CD4-positive, alpha-beta T cell treated with Interleukin-6 at 100 ng/mL for 8 hours (primary cell): Measurements from ENCODE around the gene B9D1.

Source experiments
- DNase-seq: peaks from one replicate; pipeline ENCODE4 v3.0.0-alpha.2; 2020; ENCODE audit warnings: mixed read lengths, low spot score

B9D1 gene, protein sequence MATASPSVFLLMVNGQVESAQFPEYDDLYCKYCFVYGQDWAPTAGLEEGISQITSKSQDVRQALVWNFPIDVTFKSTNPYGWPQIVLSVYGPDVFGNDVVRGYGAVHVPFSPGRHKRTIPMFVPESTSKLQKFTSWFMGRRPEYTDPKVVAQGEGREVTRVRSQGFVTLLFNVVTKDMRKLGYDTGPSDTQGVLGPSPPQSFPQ

DNA sequence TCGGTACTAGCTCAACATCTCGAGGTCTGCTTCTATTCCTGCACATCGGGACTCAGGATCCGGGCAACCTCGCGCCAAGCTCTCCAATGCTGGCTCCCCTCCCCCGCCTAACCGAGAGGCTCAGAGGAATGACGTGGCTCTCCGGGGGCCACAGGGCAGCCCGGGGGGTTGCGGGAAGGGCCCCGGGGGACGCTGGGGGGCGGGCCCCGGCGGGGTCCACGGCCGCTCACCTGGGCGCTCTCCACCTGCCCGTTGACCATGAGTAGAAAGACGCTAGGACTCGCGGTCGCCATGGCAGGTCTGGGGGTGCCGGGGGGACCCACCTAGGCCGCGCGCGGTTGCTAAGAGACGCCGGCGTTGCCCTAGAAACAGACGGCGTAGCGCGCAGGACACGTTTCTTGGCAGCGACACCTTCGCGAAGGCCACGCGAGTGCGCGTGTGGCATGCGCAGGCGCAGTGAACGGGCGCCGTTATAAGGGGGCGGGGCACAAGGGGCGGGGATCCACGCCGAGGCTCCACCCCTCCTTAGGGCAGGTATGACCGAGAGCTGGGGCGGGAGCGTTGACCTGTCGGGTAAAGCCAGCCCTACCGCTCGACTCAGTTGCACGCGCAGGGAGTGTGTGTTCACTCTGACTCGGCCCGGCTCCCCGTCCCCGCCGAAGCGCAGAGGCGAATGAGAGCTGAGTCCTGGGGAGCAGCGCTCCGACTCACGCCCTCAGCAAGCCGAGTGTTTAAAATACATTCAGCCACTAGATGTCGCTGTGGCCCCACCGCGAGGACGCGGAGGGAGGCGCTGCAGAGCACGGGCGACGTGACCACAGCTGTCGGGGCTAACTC, at the start of gene B9D1:
Gene B9D1 (minus strand): TSS at position 447 of the 837 bp plus-strand sequence. CDS start 154 bp downstream, at position 293.
- peak; percentile 92 for DNase-seq

DNA sequence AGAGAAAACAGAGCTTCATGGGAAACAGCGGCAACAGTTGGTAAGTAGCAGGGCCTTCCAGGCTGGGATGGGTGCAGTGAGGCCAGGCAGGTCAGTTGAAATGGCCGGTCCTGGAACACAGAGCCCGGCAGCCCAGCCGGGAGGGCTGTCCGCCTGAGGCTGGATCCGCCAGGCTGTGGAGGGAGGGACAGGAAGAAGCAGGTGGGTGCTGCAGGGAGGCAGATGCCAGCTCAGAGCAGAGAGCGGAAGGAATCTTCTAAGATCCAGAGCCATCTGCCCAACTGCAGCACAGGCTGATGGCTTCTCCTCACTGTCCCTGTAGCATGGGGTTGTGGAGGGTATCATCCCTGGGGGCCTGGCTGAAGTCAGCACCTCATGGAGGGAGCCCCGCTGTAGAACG, 49.1 kb upstream of the B9D1 start:
- DNase-seq: no peak

DNA sequence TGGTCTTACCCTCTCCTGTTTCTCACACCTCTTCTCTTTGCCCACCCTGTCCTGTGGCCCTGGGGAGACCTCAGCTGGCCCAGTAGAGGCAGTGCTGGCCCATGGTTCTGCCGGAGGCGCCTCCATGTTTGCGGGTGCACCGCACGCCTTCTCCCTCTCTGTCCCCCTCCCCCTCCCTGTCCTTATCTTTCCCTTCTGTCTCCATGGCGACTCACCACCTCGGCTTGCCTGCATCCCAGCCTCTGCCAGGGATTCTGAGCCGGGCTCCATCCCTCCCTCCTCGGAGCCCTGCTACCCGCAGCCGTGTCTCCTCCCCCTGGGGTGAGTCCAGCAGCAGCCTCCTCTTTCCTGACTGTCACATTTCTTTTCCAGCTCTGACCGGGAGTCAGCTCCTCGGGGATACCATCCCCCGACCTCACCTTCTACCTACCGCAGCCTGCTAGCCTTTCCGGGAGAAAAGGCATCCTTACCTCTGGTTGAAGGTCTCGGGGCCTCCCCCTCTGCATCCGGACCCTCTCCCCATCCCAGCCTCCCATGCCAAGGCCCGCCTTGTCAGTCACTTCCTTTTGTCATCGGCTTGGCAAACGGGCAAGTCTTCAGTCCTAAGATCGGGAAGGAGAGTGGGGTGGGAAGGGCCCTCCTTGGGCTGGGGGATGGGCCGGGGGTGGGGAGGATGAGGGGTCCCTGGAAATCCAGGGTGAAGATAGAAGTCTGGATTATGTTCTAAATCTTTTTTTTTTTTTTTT, 48.5 kb upstream of the B9D1 start, which contains the start of gene RNF112:
Gene RNF112 (plus strand): TSS at position 358 of the 746 bp plus-strand sequence. CDS start 177 bp downstream, at position 535.
- no peak for DNase-seq

DNA sequence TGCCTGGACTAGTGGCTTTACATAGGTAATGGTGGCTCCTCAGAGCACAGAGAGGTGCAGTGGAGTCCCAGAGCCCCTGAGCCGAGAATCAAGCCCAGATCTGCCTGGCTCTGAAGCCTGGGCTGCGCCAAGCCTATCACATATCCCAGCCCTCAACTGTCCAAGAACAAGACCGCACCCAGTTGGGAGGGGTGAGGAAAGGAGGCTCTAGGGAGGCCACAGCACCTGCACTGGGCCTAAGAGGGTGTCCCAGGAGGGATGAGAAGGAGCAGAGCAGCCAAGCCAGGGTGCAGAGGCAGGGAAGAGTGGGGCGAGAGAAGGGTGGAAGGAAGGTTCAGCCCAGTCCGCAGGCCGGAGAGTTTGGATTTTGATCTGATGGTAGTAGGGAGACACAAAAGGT, 47.6 kb upstream of the B9D1 start:
- DNase-seq: no peak

DNA sequence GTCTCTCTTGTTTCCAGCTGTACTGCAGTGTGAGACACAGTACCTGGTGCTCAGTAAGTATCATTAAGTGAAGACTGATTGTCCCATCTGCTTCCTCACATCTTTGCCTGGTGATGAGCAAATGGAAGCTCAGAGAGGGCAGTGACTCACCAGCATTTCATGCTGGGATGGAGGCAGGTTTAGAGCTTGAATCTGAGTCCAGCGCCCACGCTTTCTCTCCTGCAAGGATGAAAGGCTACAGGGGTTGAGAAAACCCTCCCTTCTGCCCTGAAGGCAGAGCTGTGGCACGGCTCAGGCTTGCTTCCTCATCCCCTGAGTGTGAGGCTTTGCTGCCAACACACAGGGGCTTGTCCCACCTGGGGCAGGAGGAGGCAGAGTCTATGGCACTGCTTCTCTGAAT, 47.0 kb upstream of the B9D1 start:
- DNase-seq: no peak

DNA sequence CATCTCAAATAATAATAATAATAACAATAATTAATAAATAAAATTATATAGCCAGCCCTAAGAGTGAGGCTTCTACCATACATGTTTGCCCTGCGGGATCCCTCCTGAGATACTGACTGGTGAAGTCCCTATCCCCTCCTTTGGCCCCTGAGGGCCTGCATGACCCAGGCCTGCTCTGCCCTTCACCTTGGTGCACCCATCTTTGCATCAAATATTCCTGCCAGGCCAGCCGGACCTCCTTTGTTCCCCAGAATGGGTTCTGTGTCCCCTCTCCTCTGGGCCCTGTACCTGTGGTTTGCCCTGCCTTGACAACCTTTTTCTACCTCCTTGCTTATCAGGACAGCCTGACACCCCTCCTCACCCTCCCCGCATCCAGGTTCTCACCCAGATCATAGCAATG, 46.5 kb upstream of the B9D1 start:
- no peak for DNase-seq

DNA sequence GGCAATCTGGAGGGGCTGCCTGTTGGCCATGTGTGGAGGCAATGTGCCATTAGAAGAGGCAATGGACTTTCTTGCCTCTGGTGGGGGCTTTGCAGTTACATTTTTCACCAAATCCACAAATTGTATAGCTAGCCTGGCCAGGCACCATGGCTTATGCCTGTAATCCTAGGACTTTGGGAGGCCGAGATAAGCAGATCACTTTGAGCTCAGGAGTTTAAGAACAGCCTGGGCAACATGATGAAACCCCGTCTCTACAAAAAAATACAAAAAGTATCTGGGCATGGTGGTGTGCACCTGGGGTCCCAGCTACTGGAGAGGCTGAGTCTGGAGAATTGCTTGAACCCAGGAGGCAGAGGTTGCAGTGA, 45.8 kb upstream of the B9D1 start:
- DNase-seq: no peak

DNA sequence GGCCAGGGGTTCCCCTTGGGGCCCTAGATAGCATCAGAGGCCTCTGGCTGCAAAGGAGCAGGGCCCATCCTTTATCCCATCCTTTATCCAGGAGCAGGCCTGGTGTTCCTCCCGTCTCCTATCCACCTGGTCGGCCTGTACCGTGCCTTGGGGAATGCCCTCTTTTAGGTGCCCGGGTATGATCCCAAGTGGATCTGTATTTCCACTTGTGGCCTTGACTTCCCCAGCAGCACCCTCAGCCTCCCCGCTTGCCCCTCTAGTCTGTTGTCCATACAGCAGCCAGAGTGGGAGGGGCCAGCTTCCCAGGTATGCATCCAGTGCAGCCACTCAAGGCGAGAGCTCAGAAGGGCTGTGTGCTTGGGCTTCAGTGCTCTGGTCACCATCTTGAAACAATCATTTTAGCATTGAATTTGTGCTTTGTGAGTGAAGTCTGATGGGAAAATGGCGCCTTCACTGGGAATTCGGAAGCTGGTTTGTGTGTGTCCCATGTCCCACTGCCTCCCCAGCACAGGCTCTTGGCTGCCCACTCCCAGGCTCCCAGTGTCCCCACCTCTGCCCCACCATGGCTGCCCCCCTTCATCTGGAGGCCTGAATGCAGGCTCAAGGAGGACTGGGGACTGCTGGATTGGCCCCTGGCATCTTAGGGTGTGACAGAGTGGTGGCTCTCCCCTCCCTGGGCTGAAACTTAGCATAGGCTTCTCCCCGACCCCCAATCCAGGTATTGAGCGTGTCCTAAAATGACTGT, 45.2 kb upstream of the B9D1 start:
- DNase-seq: no peak

DNA sequence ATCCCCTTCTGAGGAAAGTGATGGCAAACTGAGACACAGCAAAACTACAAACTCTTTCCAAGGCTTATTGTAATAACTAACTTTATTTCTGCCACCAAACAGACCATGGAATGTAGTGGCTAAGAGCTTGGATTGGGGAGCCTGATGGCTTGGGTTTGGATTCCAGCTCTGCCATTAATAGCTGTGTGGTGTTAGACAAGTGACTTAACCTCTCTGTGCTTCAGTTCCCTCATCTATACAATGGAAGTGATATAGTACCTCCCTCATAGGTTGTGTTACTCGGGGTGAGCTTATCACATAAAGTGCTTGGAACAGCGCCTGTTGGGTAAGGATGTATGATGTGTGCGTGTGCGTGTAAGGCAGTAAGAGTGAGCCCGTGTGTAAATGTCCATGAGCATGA, 42.6 kb upstream of the B9D1 start:
- DNase-seq: no peak

DNA sequence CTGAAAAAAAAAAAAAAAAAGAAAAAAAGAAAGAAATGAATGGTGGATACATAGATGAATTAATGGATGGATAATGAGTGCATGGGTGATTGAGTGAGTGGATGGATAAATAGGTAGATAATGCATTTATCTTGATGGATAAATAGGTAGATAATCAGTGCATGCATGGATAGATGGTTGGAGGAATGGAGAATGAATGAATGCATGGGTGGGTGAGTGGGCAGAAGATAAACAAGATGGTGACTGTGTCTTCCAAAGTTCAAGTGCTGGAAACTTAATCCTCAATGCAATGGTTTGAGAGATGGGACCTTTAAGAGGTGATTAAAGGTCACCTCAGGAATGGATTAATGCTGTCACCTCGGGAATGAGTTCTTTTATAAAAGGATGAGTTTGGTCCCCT, 41.7 kb upstream of the B9D1 start:
- DNase-seq: no peak

DNA sequence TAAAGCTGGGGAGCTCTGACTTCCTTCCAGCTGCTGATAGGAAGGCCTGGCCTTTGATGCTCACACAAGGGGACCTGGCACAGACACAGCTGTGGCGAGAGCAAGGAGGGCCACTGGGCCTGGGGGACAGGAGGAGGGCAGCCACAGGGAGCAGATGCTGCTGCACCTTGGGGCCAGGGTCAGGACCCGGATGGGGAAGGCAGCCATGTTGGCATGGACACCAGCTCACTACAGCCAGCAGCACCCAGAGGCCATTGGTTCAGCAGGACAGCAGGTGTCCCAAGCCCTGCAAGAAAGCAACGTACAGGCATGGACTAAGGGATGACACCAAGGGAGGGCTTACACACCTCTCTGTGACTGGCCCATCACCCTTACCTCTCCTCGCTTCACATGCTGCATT, 40.5 kb upstream of the B9D1 start:
- DNase-seq: no peak

DNA sequence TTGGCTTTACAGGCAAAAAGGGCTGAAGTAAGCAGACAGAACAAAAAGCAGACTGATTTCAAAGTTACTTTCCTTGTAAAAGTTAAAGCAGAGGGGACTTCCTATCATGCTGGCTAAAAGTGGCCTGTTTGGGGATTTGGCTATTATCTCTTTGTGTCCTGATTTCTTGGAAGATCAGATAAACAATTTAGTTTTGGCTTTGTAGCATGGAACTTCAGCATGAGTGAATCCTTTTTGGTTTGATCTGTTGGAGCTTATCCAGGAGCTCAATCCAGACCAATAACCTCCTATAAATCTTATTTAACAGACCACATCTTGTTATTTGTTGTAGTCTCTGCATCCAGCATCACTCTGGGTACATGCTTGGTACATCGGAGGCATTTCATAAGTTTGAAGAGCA, 39.6 kb upstream of the B9D1 start:
- DNase-seq: no peak

DNA sequence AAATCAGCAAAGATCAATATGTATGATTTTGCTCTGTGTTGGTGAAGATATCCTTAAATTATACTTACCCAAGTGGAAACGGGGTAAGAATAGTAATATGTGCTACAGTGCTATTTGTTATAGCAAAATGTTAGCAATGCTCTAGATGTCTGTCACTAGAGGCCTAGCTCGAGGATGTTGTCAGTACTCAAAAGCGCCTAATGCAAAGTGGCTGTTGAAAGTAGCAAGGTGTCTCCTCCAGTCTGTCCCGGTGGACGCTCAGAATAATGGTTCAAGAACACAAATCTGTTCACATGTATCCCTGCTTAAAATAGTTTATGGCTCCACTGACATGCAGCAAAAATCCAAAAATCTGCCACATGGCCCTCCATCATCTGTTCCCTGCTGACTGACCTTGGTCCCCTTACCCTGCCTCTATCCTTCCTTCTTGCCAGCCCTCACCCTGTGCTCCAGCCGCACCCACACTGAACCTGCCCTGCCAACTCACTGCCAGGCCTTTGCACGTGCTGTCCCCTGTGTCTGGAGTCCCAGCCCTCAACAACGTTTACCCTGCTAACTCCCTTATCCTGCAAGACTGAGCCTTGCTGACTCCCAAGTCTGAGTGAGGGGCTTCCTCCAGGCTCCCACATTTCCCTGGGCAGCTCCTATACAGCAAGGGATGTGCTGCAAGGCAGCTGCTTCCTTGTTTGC, 38.9 kb upstream of the B9D1 start:
- no peak for DNase-seq

DNA sequence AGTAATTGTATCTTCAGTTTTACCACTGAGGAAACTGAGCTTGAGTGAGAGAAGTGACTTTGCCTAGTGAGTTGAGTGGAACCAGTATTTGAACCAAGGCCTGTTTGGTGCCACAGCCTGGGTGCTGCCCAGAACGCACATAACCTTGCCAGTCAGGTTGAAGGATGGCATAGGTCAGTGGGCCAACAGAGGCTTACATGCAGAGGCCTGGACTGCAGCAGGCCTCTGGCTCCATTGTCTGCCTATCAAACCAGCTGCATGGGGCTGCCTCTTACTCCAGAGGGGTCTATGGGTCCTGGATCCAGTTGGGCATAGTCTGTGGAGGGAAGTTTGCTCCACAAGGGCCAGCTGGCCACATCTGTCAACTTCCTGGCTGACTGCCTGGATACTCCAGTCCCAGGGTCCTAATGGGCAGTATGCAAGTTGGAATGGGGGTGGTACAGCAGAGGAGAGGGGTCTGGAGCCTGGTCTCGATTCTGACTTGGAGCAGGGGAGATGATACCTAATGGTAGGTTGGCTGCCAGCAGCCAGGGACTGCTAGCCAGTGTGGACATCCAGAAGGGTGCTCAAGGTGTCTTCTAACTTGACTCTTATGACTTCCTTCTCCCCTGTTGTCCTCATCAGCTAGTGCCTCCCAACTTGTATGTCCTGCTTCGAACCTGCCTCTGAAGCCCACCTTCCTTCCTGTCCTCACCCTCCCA, 37.4 kb upstream of the B9D1 start:
- no peak for DNase-seq

DNA sequence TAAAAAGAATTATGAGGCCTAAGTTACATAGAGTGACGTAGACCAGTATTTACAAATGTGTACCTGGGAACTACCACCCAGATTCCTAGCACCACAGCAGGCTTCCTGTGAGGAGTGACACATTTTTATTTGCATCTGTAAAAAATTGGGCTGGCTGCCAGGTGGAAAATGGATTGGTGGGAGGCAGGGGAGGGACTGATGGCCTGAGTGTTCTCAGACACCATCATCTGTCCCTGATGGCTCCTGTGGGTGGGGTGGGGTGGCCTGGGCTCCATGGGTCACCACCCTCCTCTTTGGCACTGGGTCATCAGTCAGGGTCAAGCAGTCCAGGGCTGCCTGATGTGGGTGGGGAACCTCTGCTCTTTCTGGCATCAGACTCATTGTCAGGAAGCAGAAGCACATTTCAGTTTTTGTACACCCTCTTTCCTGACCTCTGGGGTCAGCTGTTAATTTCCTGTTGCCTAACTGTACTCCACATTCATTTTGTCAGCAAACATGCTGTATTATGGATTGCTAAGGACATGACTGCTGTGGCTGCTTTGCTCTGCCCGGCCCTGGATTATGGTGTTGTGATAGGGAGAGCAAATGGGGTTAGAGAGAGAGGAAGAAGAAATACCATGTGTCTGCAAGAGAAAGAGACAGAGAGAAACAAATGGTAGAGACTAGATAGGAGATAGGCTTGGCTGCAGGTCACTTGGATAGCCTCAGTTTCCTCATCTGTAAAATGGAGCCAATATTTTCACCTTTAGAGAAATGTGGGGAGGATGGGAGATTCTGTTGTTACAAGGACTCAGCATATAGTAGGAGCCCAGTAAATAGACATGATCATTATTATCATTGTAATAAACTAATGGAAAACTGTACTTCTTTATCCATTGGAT, 36.0 kb upstream of the B9D1 start:
- no peak for DNase-seq

DNA sequence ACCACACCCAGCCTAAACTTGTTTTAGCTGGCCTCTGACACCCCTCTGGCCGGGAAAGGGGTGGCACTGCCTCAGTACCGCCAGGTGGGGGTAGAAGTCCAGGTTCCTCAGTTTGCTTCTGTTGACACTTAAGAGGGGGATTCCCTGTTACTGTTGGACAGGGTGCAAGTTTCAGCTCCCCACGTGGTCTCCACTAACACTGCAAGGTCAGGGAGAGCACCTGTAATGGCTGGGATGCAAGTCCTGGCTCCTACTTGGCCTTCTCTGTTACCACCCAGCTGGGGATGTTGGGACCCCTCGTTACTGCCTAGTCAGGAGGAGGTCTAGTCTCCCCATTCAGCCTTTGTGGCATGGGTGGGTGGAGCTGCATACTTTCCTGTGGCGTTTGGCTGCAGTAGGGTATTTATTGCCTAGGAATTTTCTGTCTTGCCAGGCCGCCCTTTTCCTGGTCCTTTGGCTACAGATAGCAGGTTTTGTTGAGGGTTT, 35.1 kb upstream of the B9D1 start:
- DNase-seq: no peak

DNA sequence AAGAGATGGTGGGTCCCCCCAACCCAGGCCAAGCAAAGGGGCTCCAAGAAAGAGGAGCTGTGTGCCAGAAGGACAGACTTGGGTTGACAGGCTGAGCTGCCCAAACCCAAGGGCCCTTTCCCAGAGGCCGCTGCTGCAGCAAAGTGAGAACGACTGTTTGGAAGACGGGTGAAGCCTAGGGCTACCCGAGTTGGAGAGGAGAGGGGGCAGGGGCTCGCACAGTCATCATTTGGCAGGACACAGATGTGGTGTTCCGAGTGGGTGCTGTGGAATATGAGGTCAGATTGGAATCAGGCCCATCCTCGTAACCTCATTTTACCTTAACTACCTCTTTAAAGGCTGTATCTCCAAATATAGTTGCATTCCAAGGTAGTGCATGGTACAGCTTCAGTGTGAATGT, 29.8 kb upstream of the B9D1 start:
- no peak for DNase-seq

DNA sequence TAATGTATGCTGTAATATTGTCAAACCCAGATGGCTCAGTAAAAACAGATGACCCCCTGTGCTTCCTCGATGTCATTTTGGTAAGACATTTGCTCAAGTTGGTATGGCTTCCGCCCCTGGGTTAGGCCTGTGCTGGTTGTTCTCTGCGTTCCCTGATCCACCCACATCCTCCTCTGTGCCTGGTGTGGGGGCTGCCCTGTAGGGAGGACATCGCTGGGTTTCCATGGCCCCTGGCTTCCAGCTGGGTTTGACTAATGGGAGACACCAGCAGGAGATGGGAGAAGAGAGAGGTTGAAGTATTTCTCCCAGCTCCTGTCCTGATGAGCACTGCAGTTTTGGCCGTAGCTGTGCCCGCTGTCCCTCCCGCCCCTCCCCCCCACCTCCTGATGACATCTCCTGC, 28.9 kb upstream of the B9D1 start:
- no peak for DNase-seq

DNA sequence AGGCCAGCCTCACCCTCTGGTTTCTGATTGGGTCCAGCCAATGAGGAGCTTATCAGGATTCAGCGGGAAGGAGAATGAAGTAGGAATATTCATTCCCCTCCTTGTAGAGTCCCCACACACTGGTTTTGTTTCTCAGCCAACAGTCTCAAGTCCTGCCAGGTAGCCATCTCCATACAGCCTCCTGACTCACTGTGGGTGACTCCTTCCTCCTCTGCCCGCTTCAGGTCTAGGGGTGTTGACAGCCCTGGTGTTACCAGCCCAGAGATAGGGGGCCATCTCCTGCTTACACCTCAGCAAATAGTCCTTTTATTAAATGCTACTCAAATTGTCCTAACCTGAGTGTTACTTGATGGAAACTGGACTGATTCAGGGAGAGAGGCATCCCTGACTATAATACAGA, 28.4 kb upstream of the B9D1 start:
- no peak for DNase-seq
